ENCODE measurements around the gene DLG3.

Gene DLG3

GRCh38 chrX:70470850-70471289, 26.2 kb downstream of the DLG3 start:
- TF ChIP-seq CTCF (IDR thresholded peaks at IDR 0.05; ENCODE audit: control extremely low read depth, extremely low read depth, low read depth, missing control alignments) = no peak
- DNase-seq (ENCODE audit: extremely low spot score) = no peak
- ChIA-PET POLR2A (no interaction called here), CTCF (interaction anchor here (0.8 to 1.4 kb wide), 2 partner anchors 19 to 38 kb away, joined by 3 read pairs; no protein-coding TSS in a partner anchor)

DNA sequence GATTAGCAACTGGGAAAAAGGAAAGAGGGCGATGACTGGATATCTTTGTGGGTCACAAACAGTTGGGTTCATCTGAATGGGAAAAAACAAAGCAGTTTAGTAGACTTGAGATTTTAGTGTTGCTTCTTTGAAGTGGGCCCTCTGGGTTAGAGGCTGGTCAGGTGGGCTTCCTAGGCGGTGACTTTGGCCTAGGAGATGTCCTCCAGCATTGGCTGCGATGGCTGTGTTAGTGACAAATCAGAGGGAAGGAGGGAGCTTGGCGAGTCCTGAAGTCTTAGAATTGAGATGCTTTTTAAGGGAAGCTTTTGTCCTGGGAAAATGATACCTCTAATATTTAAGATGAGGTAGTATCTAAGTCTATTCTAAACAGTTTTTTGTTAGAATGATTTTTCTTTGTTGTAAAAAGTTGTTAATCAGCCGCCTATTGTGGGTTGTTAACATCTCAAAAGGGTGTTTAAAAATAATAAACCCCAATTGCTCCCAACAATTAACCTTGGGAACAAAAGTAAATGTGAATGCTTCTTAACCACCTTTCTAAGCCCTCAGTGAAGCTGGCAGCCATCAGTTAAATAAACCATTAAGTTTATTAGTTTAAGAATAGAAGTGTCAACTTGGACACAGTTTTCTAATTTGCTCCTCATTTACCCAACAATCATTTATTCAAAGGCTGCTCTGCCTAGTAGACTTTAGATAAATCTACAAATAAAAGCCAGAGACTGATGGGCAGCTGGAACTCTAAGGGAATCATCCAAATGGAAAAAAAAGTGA, 31.7 kb downstream of the DLG3 start:
- no peak for DNase-seq (ENCODE audit: extremely low spot score)
- CTCF ChIA-PET = no interaction called here
- POLR2A ChIA-PET = no interaction called here
- no peak for TF ChIP-seq CTCF (IDR thresholded peaks at IDR 0.05; ENCODE audit: control extremely low read depth, extremely low read depth, low read depth, missing control alignments)

- CTCF ChIA-PET = no interaction called here
- DNase-seq (ENCODE audit: extremely low spot score) = no peak
- POLR2A ChIA-PET = no interaction called here
- TF ChIP-seq CTCF (IDR thresholded peaks at IDR 0.05; ENCODE audit: control extremely low read depth, extremely low read depth, low read depth, missing control alignments) = no peak
Observed at GRCh38 chrX:70476934-70477733, 32.5 kb downstream of the DLG3 start.

DNA sequence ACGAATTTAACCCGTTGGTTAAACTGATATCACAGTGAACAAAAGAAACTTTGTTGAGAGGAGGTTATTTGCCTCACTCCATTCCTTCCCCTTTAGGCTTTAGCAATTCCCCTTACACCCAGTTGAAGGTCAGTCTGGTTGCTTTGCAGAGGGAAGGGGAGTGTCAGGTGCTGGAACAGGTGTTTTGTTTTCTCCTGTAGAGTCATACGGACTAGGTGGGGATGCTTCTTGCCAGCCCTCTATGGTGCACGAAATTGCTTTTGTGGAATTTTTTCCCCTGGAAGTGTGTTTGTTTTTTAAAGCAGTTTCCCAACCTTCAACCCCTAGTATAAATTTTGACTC, 33.1 kb downstream of the DLG3 start:
- TF ChIP-seq CTCF (IDR thresholded peaks at IDR 0.05; ENCODE audit: control extremely low read depth, extremely low read depth, low read depth, missing control alignments) = no peak
- CTCF ChIA-PET = no interaction called here
- POLR2A ChIA-PET = no interaction called here
- DNase-seq (ENCODE audit: extremely low spot score) = no peak

DNA sequence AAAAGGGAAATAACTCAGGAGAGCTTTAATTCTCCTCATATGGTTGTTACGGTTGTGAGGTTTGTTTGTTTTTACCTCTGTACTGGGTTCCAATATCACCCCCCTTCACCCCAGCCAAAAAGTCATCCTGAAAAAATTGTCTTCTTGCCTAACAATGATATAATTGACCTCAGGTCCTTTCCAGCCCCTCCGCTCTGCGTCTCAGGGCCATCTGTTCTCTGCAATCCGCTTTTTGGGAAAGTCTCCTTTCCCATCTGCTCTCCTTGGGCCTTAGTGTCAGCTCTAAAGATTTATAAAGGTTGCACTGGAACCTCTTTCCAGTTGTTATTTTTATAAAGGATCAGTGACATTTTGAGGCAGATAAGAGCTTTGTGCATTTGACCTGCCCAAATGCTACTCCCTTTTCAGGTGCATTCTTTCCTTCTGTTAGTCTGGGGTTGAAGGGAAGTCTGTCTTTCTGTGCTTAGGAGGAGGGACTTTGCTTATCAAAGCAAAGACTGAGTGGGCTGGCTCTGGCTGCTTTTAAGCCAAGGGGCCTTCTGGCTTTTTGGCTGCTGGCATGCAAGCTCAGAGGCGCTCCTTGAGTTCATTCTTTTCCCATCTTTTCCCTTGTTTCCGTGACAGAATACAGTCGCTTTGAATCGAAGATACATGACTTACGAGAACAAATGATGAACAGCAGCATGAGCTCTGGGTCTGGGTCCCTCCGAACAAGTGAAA, 34.1 kb downstream of the DLG3 start:
- ChIA-PET CTCF (interaction anchor here (1.6 kb wide), 1 partner anchor 9 kb away, joined by 4 read pairs; no protein-coding TSS in a partner anchor), POLR2A (no interaction called here)
- TF ChIP-seq CTCF (IDR thresholded peaks at IDR 0.05; ENCODE audit: control extremely low read depth, extremely low read depth, low read depth, missing control alignments) = no peak
- no peak for DNase-seq (ENCODE audit: extremely low spot score)

DNA sequence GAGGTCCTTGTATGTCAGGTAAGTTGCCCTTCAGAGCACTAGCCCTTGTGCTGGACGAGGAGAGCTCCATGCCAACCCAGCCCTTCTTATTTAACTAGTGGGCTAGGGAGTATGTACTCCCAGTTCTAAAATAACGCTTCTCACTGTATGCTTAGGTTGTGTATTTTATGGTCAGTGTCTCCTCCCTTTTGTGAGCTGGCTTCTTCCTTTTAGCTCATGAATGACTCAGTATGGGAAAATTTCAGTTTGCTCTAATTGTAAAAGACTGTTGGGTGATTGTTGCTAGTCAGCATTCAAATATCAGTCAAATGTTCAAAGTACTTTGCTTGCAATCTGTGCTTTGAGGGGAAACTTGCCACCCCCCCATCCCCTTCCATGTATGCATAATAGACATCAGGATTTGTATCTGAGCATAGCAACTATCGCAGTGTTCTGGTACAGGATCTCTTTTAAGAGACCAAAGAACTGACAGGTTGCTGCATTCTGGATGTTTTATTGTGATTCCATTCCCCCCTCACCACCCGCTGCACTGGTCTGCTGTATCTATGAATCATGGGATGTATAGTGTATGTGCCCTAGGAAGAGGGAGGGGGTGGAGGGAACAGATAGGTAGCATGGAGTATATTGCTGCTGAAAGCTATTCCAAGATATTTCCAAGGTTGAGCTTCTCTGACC, 34.7 kb downstream of the DLG3 start:
- no peak for TF ChIP-seq CTCF (IDR thresholded peaks at IDR 0.05; ENCODE audit: control extremely low read depth, extremely low read depth, low read depth, missing control alignments)
- ChIA-PET CTCF (interaction anchor here (1.6 kb wide), 1 partner anchor 8 kb away, joined by 4 read pairs; no protein-coding TSS in a partner anchor), POLR2A (no interaction called here)
- no peak for DNase-seq (ENCODE audit: extremely low spot score)

Measured in GM10248 (cell line).